GM12892 (cell line): ENCODE data around the gene PTMA.

ENCODE experiments used
- DNase-seq: peaks from one replicate; pipeline ENCODE4 v3.0.0; 2011; ENCODE audit not compliant: insufficient read length
- FAIRE-seq: peaks from 2 replicates; lab custom pipeline; 2011; peaks lifted over from hg19 to GRCh38; lab: Jason Lieb, UNC
- POLR2A ChIP-seq: IDR thresholded peaks from 2 replicates; pipeline ENCODE4 v1.6.1; 2011; ENCODE audit warnings: low read depth, low read length, control low read depth
- POLR2AphosphoS5 ChIP-seq: IDR thresholded peaks from 2 replicates; pipeline ENCODE4 v1.6.1; 2011; ENCODE audit warnings: low read depth, low read length, control low read depth
- TAF1 ChIP-seq: IDR thresholded peaks from 2 replicates; pipeline ENCODE4 v1.6.1; 2011; ENCODE audit warnings: low read depth, mild to moderate bottlenecking, control low read depth, low read length, borderline replicate concordance

Gene PTMA

DNA sequence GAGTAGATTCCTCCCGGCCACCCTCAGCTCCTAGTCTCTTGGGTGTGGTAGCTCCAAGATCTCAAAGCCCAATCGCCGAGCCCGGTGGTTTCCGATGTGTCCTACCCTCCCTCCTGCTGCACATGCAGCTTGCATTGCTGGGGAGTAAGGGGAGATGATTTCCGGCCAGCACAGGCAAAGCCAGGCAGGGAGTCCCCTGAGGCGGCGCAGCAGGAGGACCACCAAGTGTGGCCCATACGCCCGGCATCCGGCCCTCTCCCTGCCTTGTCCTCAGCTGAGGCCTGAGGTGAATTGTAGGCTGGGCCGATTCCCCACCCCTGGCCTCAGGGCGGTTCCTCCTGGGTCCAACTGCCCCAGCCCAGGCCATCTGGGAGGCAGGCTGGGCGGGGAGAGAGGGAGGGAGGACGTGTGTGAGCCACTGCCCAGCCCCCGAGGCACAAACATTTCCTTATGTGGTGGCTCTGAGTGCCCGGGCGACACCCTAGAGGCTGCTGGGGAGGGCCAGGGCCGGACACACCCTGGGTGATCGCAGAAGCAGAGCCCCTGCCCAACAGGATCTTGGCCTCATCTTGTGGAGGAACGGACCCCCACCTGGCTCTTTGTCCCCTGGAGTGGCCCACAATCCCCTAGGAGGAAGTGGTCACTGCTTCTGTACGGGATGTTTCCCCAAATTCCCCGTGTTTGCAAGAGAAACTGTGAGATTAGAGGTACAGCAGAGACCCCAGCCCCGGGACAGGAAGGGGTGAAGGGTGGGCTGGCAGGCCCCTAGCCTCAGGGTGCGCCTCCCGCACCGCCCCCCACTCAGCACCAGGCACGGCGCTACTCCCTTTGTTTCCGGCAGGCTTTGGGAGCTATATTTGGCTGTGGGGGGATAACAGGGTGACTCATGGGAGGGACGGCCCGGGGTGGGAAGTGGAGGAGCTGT, 41.9 kb upstream of the PTMA start:
- FAIRE-seq (peak; percentile 82), DNase-seq (peak; percentile 67)
- peak; percentile 94 for TF ChIP-seq POLR2AphosphoS5
- TF ChIP-seq POLR2A = peak; percentile 95
- TF ChIP-seq TAF1 = peak; percentile 80

DNA sequence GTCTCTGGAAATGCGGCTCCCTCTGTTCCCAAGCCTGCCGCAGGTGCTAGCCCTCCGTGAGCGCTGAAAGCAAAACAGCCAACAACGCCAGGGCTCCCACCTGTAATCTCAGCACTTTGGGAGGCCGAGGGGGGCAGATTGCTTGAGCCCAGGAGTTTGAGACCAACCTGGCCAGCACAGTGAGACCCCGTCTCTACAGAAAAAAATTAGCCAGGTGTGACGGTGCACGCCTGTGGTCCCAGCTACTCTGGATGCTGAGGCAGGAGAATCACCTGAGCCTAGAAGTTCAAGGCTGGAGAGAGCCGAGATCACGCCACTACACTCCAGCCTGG, 41.3 kb upstream of the PTMA start:
- no peak for DNase-seq
- TF ChIP-seq POLR2AphosphoS5 (no peak), TAF1 (no peak), POLR2A (no peak)
- peak; percentile 14 for FAIRE-seq

DNA sequence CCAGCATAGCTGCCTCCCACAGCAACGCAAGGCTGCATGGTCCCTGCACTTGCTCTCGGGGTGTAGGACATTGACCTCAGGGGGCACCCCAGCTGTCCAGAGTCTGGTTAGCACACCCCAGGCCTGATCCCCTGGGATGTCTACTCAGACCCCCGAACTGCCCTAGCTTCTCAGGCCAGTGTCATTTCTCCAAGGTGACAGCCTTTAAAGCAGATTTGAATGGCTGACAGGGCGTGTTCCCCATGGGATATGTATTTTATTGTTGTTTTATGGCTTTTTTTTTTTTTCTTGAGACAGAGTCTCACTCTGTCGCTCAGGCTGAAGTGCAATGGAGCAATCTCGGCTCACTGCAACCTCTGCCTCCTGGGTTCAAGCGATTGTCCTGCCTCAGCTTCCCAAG, 40.8 kb upstream of the PTMA start:
- no peak for TF ChIP-seq POLR2AphosphoS5
- no peak for TF ChIP-seq TAF1
- no peak; the same call in 1 of the 2 replicates for TF ChIP-seq POLR2A
- DNase-seq = no peak
- no peak for FAIRE-seq

DNA sequence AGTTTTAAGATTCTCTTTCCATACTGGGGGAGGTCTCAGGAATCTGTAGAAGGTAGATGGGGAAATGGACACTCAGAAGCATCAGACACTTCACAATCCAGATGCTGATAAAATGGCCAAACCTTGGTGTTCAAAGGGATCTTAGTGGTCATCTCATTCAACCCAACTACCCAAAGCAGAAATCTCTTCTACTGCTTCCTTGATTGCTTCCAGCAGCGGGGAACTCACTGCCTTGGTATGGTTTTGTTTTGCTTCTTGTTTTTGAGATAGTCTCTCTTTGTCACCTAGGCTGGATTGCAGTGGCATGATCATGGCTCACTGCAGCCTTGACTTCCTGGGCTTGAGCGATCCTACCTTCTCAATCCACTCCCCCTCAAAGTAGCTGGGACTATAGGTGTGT, 39.3 kb upstream of the PTMA start:
- TF ChIP-seq TAF1 (no peak), POLR2AphosphoS5 (no peak), POLR2A (no peak)
- FAIRE-seq = no peak
- no peak for DNase-seq

DNA sequence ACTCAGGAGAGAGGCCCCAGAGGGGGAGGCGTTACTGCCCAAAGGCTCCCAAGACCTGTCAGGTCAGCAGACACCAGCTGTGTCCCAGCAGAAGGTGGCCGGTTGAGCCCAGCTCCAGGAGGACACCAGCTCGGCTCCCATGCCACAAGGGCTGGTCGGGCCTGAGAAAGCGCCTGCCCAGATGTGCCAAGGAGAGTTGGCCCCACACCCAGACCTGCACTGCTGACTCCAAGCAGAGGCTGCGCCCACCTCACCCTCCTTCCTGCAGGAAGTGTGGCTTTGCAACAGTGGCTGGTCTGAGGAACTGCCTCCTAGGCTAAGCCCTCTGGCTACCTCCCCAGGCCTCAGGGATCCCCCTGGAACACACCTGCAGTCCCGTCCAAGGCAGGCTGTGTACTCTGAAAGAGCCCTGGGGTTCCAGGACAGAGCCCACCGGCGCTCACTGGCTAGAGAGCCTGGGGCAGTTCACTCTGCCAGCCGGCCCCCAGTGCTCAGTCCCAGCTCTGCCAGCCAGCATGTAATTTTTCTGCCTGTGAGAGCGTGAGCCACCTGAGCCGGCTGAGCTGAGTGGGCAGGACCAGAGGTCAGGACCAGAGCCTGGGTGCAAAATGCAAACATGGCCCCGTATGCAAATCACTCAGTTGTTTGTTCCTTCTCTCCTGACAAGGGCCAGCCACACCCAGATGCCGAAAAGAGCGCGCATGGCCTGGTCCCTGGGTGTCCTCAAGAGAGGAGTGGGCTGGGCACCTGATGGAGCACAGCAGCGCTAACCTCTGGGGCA, 36.9 kb upstream of the PTMA start:
- TF ChIP-seq TAF1 = peak; percentile 73; the same call in 1 of the 2 replicates
- peak; percentile 71; the same call in 1 of the 2 replicates for TF ChIP-seq POLR2AphosphoS5
- TF ChIP-seq POLR2A = peak; percentile 89
- FAIRE-seq (peak; percentile 86), DNase-seq (peak; percentile 67)

DNA sequence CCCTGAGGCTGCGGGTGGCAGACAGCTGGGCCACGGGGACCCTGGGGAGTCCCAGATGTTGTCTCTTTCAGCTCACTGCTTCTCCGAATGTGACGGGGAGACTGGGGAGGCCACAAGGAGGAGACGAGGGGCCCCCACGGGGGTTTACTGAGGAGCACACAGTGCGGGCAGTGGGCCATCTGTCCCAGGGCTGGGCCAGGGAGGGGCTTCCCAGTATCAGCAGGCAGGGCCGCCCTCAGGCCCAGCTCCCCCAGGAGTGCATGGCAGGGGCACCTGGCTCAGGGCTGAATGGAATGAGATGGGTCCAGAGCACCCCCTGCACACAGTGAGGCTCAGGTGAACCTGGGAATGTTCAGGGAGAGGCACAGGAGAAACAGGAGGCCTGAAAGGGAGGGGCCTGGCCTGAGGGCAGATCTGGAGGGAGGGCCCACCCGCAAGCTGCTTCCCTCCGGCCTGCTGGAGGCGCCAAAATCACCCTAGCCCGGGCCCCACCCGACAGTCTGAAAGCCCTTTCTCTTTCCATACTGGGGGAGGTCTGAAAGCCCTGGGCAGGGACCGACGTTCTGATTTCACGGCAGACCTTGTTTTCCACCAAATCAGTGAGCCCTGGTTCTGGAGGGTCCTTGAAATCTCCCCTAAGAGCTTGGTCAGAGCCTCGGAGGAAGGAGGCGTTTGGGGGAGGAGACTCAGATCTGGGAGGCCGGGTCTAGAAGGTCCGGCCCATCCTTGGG, 35.5 kb upstream of the PTMA start:
- TF ChIP-seq POLR2A (peak; percentile 48; the same call in 1 of the 2 replicates), POLR2AphosphoS5 (0 out of 2 replicates have a peak, but pooled peaks have one; percentile 38), TAF1 (no peak; the same call in 1 of the 2 replicates)
- FAIRE-seq = peak; percentile 91
- DNase-seq = peak; percentile 75

DNA sequence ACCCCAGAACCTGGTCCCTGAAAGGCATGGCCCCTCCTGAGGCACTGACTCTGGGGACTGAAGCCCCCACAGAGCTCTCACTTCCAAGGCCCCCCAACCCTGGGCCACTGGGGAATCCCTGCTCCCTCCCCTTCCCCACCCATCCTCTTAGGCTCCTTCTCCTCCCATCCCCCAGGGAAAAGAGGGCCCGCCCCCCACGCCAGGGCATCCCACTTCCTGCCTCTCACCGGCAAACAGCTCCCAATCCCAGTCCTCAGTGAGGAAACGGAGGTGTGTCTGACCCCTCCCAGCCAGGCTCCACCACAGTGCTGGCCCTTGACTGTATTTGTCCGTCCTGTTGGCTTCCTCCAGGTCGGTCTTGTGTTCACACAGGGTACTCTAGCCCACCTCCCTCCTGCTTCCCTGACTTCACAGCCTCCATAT, 35.0 kb upstream of the PTMA start:
- FAIRE-seq (no peak), DNase-seq (no peak)
- TF ChIP-seq POLR2A (no peak; the same call in 1 of the 2 replicates), TAF1 (no peak), POLR2AphosphoS5 (no peak)

DNA sequence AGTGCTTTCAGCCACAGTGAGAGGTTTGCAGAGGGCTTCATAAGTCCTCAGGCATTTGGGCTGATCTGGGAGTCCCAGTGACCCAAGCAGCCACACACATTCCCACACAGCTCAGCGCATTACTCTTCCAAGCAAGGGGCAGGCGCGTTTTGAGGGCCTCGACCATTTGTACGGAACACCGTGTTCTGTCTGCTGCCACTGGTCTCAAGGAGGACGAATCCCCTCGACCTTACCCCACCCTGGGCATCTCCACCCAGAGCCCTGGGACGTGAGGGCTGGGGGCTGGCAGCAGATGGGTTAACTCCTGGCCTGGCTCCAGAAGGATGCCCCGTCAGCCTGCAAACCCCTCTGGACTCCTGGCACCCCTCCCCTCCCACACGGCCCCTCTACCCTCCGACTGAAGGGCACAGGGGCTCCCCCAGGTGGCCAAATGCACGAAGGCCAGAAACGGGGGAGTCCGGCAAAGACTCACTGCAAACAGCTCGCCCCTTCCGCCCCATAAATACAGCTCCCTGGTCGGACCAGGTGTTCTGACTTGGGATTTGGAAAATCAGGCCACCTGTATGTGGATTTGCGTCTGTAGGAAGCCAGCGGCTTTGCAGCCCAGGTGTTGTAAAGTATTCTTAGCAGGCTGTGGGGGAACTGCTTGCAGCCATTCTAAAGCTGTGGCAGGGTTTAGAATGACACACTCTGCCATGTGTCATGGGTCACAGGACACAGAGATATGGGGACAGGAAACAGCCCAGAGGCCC, 33.6 kb upstream of the PTMA start:
- FAIRE-seq (peak; percentile 93), DNase-seq (peak; percentile 61)
- TF ChIP-seq TAF1 (0 out of 2 replicates have a peak, but pooled peaks have one; percentile 41), POLR2A (peak; percentile 66; the same call in 1 of the 2 replicates), POLR2AphosphoS5 (no peak)

DNA sequence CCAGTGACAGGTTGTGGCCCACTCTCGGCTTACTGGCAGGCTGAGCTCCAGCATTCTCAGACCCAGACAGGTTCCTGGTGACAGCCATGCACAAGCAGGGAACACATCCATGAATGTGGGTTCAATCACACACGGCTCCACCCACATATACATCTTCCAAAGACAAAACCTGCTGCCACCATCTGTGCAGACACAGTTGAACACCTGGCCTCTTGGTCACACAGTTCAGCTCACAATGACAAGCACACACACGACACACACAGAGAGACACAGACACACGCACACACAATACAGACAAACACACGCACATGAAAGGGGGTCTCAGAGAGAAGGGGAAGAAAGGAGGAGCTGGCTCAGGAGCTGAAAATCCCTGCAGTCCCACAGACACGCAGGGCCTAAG, 32.1 kb upstream of the PTMA start:
- FAIRE-seq (peak; percentile 62), DNase-seq (no peak)
- TF ChIP-seq POLR2AphosphoS5 (no peak), POLR2A (no peak), TAF1 (no peak)

DNA sequence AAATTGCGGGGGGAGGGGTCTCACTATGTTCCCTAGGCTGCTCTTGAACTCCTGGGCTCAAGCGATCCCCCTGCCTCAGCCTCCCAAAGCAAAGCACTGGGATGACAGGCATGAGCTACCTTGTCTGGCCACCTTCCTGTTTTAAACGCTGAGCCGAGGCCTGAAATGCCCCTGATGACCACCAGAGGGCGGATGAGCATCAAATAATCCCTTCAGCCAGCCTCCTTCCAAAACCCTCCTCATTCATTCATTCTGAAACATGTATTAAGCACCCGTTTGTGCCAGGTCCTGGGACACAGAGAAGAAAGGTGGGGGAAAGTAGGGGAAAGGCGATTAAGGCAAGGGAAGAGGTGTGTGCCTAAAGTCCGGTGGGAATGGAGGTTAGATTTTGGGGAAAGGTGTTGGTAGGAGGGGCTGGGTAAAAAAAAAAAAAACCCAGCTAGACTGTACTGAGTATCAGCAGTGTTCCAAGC, 30.7 kb upstream of the PTMA start:
- peak; percentile 64 for DNase-seq
- peak; percentile 94 for FAIRE-seq
- TF ChIP-seq TAF1 = no peak

DNA sequence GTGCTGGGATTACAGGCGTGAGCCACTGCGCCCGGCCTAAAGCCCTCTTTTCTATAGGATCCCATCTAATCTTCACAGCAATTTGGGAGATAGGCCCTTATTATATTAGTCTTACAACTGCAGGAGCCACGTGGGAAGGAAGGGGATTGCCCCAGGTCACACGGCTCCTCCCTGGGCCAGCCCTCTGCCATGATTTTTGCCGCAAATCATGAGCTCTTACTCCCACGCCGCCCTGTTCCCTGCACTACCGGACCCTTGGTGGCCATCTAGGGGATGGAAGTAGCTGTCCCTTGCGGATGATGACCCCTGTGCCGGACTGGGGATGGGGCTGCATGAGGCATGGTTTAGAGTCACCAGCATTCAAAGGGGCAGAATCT, 28.4 kb upstream of the PTMA start:
- no peak for TF ChIP-seq TAF1
- no peak for TF ChIP-seq POLR2A
- DNase-seq = no peak
- FAIRE-seq = peak; percentile 58
